Keratinocyte (primary cell): ENCODE results near the gene MYO1G. TPM values are rescaled to one million over a fixed set of nuclear protein-coding genes. Genes with fewer than 3 reads are reported as not detected.

Source experiments
- DNase-seq: peaks from one replicate; pipeline ENCODE4 v3.0.0-alpha.2; 2011; ENCODE audit warnings: low read depth, missing footprints, low spot score
- FAIRE-seq: peaks from 2 replicates; lab custom pipeline; 2011; peaks lifted over from hg19 to GRCh38; lab: Jason Lieb, UNC
- H2AFZ ChIP-seq: 2 replicates; pipeline ENCODE4 v1.6.0; 2012; ENCODE audit warnings: low read length, control low read depth, inconsistent platforms; ENCODE audit not compliant: control insufficient read depth
- H3K27ac ChIP-seq: 2 replicates; pipeline ENCODE4 v1.5.1; 2011; ENCODE audit warnings: low read length; ENCODE audit not compliant: control insufficient read depth, insufficient read depth
- H3K27me3 ChIP-seq: 3 replicates; pipeline ENCODE4 v1.6.0; 2011; ENCODE audit warnings: low read length; ENCODE audit not compliant: control insufficient read depth, insufficient read depth; ENCODE audit errors: extremely low read depth
- H3K36me3 ChIP-seq, 2 experiments: 2 replicates in 1 of 2; 3 replicates in 1 of 2; pipeline ENCODE4 v1.5.1; 2011; ENCODE audit warnings: low read length in 2 of 2, mild to moderate bottlenecking in 1 of 2; ENCODE audit not compliant: control insufficient read depth in 2 of 2, insufficient read depth in 2 of 2; ENCODE audit errors: extremely low read depth in 1 of 2
- H3K4me1 ChIP-seq: 3 replicates; pipeline ENCODE4 v1.5.1; 2011; ENCODE audit warnings: low read length; ENCODE audit not compliant: control insufficient read depth, insufficient read depth; ENCODE audit errors: extremely low read depth
- H3K4me2 ChIP-seq: 3 replicates; pipeline ENCODE4 v1.6.0; 2011; ENCODE audit warnings: low read depth, low read length; ENCODE audit not compliant: control insufficient read depth, insufficient read depth; ENCODE audit errors: extremely low read depth
- H3K4me3 ChIP-seq, 3 experiments: fragments of 200-600 bp in 1 of 3; sonication (generic) in 1 of 3; 2 replicates in 2 of 3; 3 replicates in 1 of 3; pipeline ENCODE4 v1.5.1; 2011 to 2016; ENCODE audit warnings: low read length in 3 of 3, mild to moderate bottlenecking in 3 of 3, control low read depth in 2 of 3, inconsistent platforms in 1 of 3, low read depth in 1 of 3, mixed read lengths in 1 of 3, mixed run types in 1 of 3, moderate library complexity in 1 of 3; ENCODE audit not compliant: control insufficient read depth in 2 of 3, insufficient read depth in 2 of 3; ENCODE audit errors: extremely low read depth in 1 of 3
- H3K79me2 ChIP-seq: 2 replicates; pipeline ENCODE4 v1.6.0; 2012; ENCODE audit warnings: low read length; ENCODE audit not compliant: control insufficient read depth, insufficient read depth
- H3K9ac ChIP-seq: 3 replicates; pipeline ENCODE4 v1.6.0; 2011; ENCODE audit warnings: low read length; ENCODE audit not compliant: control insufficient read depth, insufficient read depth; ENCODE audit errors: extremely low read depth
- H3K9me1 ChIP-seq: 3 replicates; pipeline ENCODE4 v1.6.0; 2011; ENCODE audit warnings: low read length; ENCODE audit not compliant: control insufficient read depth, insufficient read depth; ENCODE audit errors: extremely low read depth
- H3K9me3 ChIP-seq: 2 replicates; pipeline ENCODE4 v1.5.1; 2012; ENCODE audit warnings: low read depth, low read length; ENCODE audit not compliant: control insufficient read depth
- H4K20me1 ChIP-seq: 3 replicates; pipeline ENCODE4 v1.6.0; 2011; ENCODE audit warnings: low read length; ENCODE audit not compliant: control insufficient read depth, insufficient read depth; ENCODE audit errors: extremely low read depth
- EZH2 ChIP-seq: IDR thresholded peaks from one replicate; pipeline ENCODE4 v1.6.1; 2012; ENCODE audit warnings: inconsistent platforms, mild to moderate bottlenecking, low read length, moderate library complexity
- dilution Hi-C: fragments of 300-500 bp; cut with MboI; formaldehyde crosslinking; loops from one replicate; pipeline ENCODE4 v1.7.0; 2020; ENCODE audit warnings: low sequenced_read_pairs; ENCODE audit not compliant: extremely low pct_ligation_motif_present
- polyA plus RNA-seq, 5 experiments: library from polyadenylated mRNA; depleted of rRNA in 3 of 5; stranded (reverse) in 3 of 5; stranded (forward) in 1 of 5; unstranded in 1 of 5; fragments of >200 nt; gene quantifications; 1 replicate in 1 of 5; 2 replicates in 3 of 5; 3 replicates in 1 of 5; pipeline versions ENCODE4 v1.2.1 to v1.2.3, GENCODE V29; 2011 to 2012; ENCODE audit warnings: missing spikeins in 2 of 5, low read depth in 1 of 5, low replicate concordance in 1 of 5
- TF ChIP-seq, protein P1 (sequence below), 3 experiments: IDR thresholded peaks in 1 of 3; conservative IDR thresholded peaks in 1 of 3; optimal IDR thresholded peaks in 1 of 3; 2 replicates in 2 of 3; 3 replicates in 1 of 3; pipeline versions ENCODE3 to v1.5.1; 2011; ENCODE audit warnings: low read length in 3 of 3, mild to moderate bottlenecking in 3 of 3, moderate library complexity in 2 of 3, control low read depth in 1 of 3, inconsistent platforms in 1 of 3; ENCODE audit not compliant: insufficient read depth in 2 of 3; ENCODE audit errors: extremely low read depth in 1 of 3

Gene MYO1G
- polyA plus RNA-seq, 1 donor (not counting 4 experiments of a cell fraction or from before 2014, with no cell fraction given), result 0.03 TPM

DNA sequence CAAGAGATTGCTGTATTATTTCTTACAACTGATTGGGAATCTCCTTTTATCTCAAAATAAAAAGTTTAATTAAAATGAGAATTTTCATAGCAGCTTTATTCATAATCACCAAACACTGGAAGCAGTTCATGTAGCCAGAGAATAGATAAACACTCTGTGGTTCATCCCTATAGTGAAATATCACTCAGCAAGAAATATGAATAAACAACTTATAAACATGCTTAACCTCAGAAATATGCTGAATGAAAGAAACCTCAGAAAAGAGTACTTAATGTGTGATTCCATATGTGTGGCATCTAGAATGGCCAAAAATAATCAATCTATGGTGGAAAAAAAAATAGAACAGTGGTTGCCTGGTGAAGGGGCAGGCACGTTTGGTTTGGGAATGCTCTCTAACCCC lies 33.3 kb downstream of the MYO1G start:
- dilution Hi-C loops, result no loop called here

DNA sequence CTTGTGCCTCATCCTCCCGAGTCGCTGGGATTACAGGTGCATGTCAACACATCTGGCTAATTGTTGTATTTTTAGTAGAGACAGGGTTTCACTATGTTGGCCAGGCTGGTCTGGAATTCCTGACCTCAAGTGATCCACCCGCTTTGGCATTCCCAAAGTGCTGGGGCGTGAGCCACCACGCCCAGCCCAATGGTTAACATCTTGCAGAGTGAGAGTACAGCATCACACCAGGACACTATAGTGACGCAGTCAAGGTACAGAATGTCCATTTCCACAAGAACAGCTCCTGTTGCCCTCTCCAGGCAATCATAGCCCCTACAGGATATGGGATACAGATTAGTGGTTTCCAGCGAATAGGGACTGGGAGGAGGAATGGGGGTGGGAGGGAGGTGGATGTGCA lies 34.0 kb downstream of the MYO1G start:
- H3K79me2 ChIP-seq, result no peaks in the 10 kb centered on the region
- no peaks in the 10 kb centered on the region for H3K9me1 ChIP-seq
- H3K9ac ChIP-seq, result no peak overlapping the region
- DNase-seq, result no peak
- H2AFZ ChIP-seq, result no peak overlapping the region
- TF ChIP-seq, protein P1, sequence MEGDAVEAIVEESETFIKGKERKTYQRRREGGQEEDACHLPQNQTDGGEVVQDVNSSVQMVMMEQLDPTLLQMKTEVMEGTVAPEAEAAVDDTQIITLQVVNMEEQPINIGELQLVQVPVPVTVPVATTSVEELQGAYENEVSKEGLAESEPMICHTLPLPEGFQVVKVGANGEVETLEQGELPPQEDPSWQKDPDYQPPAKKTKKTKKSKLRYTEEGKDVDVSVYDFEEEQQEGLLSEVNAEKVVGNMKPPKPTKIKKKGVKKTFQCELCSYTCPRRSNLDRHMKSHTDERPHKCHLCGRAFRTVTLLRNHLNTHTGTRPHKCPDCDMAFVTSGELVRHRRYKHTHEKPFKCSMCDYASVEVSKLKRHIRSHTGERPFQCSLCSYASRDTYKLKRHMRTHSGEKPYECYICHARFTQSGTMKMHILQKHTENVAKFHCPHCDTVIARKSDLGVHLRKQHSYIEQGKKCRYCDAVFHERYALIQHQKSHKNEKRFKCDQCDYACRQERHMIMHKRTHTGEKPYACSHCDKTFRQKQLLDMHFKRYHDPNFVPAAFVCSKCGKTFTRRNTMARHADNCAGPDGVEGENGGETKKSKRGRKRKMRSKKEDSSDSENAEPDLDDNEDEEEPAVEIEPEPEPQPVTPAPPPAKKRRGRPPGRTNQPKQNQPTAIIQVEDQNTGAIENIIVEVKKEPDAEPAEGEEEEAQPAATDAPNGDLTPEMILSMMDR (optimal IDR thresholded peaks at IDR 0.05 in 1 of 3, IDR thresholded peaks at IDR 0.05 in 1 of 3, conservative IDR thresholded peaks at IDR 0.05 in 1 of 3; ENCODE audit: extremely low read depth in 1 of 3, insufficient read depth in 2 of 3, low read length in 3 of 3), result no peak
- no peak for TF ChIP-seq EZH2
- dilution Hi-C loops, result no loop called here
- no peak for FAIRE-seq
- H3K4me1 ChIP-seq, result no peaks in the 10 kb centered on the region
- no peak overlapping the region for H3K27ac ChIP-seq
- no peaks in the 10 kb centered on the region for H3K27me3 ChIP-seq
- no peaks in the 10 kb centered on the region for H3K36me3 ChIP-seq
- no peaks in the 10 kb centered on the region for H4K20me1 ChIP-seq
- no peak overlapping the region for H3K4me2 ChIP-seq
- no peaks in the 10 kb centered on the region for H3K9me3 ChIP-seq
- no peak overlapping the region for H3K4me3 ChIP-seq

More for the DNA sequence above, 33.3 kb downstream of the MYO1G start:
- no peaks in the 10 kb centered on the region for H3K9me3 ChIP-seq
- DNase-seq (no peak), FAIRE-seq (no peak)
- no peak for TF ChIP-seq EZH2
- TF ChIP-seq, protein P1 (optimal IDR thresholded peaks at IDR 0.05 in 1 of 3, IDR thresholded peaks at IDR 0.05 in 1 of 3, conservative IDR thresholded peaks at IDR 0.05 in 1 of 3; ENCODE audit: extremely low read depth in 1 of 3, insufficient read depth in 2 of 3, low read length in 3 of 3), result no peak
- H4K20me1 ChIP-seq, result no peaks in the 10 kb centered on the region
- H3K9me1 ChIP-seq, result no peaks in the 10 kb centered on the region
- H3K79me2 ChIP-seq, result no peaks in the 10 kb centered on the region
- H3K4me1 ChIP-seq, result no peaks in the 10 kb centered on the region
- no peak overlapping the region for H3K4me3 ChIP-seq
- no peak overlapping the region for H3K9ac ChIP-seq
- H3K4me2 ChIP-seq, result no peak overlapping the region
- no peaks in the 10 kb centered on the region for H3K36me3 ChIP-seq
- H3K27me3 ChIP-seq, result no peaks in the 10 kb centered on the region
- H3K27ac ChIP-seq, result no peak overlapping the region
- H2AFZ ChIP-seq, result no peak overlapping the region
